DOHH2 (cell line): ENCODE measurements around the gene CDH24.

ENCODE experiments used
- CTCF ChIP-seq: fragments of 200-600 bp; sonication (generic); IDR thresholded peaks from one replicate; pipeline ENCODE4 v1.5.1; 2014; ENCODE audit warnings: antibody characterized with exemption, mild to moderate bottlenecking, low read depth, low read length; ENCODE audit not compliant: poor library complexity, severe bottlenecking
- EZH2phosphoT487 ChIP-seq: fragments of 200-600 bp; sonication (generic); IDR thresholded peaks from 2 replicates; pipeline ENCODE4 v1.6.1; 2017; ENCODE audit warnings: borderline replicate concordance, mild to moderate bottlenecking, antibody characterized with exemption, low read length, moderate library complexity, mixed read lengths

GRCh38 chr14:23076785-23077408 is 19.6 kb upstream of the CDH24 start:
- TF ChIP-seq CTCF (peak; percentile 81), EZH2phosphoT487 (no peak)
